ENCODE measurements around the gene GATAD2A. TPM values are rescaled to one million over a fixed set of nuclear protein-coding genes. Genes with fewer than 3 reads are reported as not detected.

Gene GATAD2A
- total RNA-seq, 1 donor from 2014 or later, result 163 TPM

DNA sequence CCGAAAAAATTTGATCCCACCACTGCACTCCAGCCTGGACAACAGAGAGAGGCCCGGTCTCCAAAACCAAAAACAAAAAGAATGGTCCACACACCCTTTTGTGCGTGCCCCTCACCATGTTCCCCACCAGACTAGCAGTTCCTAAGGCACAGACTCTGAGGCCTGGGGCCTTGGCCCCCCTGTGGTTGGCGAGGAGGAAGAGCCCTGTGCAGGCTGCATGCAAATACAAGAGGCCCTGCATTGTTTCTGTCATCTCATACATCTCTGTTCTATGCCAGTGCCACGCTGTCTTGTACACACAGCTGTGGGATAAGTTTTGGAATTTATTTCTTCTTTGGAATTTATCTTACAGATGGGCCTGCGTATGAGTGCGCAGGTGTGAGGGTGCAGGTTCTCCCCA lies 118.6 kb downstream of the GATAD2A start:
- Mint-ChIP-seq H3K36me3 (ENCODE audit: low read depth, unreplicated experiment) (peaks cover 9% of the 10 kb centered on the region), H3K9me3 (ENCODE audit: unreplicated experiment) (no peaks in the 10 kb centered on the region)
- FAIRE-seq, result no peak

GRCh38 chr19:19525611-19526380 lies 120.3 kb downstream of the GATAD2A start:
- H4K20me1 ChIP-seq (ENCODE audit: insufficient read depth, low read length), result peaks cover 73% of the 10 kb centered on the region

More for the DNA sequence above, 118.6 kb downstream of the GATAD2A start:
- Mint-ChIP-seq H3K27ac (ENCODE audit: unreplicated experiment) (no peak overlapping the region), H3K4me3 (ENCODE audit: unreplicated experiment) (no peak overlapping the region), H3K27me3 (ENCODE audit: low read depth, unreplicated experiment) (no peaks in the 10 kb centered on the region), H3K4me1 (ENCODE audit: low read depth, unreplicated experiment) (no peaks in the 10 kb centered on the region)
- Histone ChIP-seq H3K4me3 (ENCODE audit: insufficient read depth, low read depth, low read length) (no peak overlapping the region), H3K9ac (ENCODE audit: low read length) (no peak overlapping the region), H3K27ac (ENCODE audit: low read depth, low read length) (no peak overlapping the region), H3K79me2 (ENCODE audit: insufficient read depth, low read length) (peaks cover 61% of the 10 kb centered on the region), H3K36me3 (ENCODE audit: insufficient read depth, low read length) (peaks cover 10% of the 10 kb centered on the region), H3K4me2 (ENCODE audit: low read length) (no peak overlapping the region), H3K9me3 (ENCODE audit: insufficient read depth, low read depth, low read length) (no peaks in the 10 kb centered on the region), H3K4me1 (ENCODE audit: insufficient read depth, low read length) (no peaks in the 10 kb centered on the region), H3K27me3 (ENCODE audit: insufficient read depth, low read length) (no peaks in the 10 kb centered on the region), H4K20me1 (ENCODE audit: insufficient read depth, low read length) (peaks cover 76% of the 10 kb centered on the region), H2AFZ (ENCODE audit: low read depth, low read length) (no peak overlapping the region)
- no peak for DNase-seq (ENCODE audit: low read depth)
- TF ChIP-seq EZH2 (IDR thresholded peaks at IDR 0.05; ENCODE audit: insufficient read depth, low read length), result no peak
- no peak for TF ChIP-seq CTCF (IDR thresholded peaks at IDR 0.05; ENCODE audit: insufficient read depth, low read depth, low read length)

More at GRCh38 chr19:19525611-19526380, 120.3 kb downstream of the GATAD2A start:
- Histone ChIP-seq H3K4me3 (ENCODE audit: insufficient read depth, low read depth, low read length) (no peak overlapping the region), H3K9ac (ENCODE audit: low read length) (no peak overlapping the region), H3K27ac (ENCODE audit: low read depth, low read length) (no peak overlapping the region), H3K36me3 (ENCODE audit: insufficient read depth, low read length) (peaks cover 3% of the 10 kb centered on the region), H3K9me3 (ENCODE audit: insufficient read depth, low read depth, low read length) (no peaks in the 10 kb centered on the region), H3K27me3 (ENCODE audit: insufficient read depth, low read length) (no peaks in the 10 kb centered on the region), H3K4me2 (ENCODE audit: low read length) (no peak overlapping the region), H3K4me1 (ENCODE audit: insufficient read depth, low read length) (no peaks in the 10 kb centered on the region), H2AFZ (ENCODE audit: low read depth, low read length) (no peak overlapping the region), H3K79me2 (ENCODE audit: insufficient read depth, low read length) (peaks cover 45% of the 10 kb centered on the region)
- Mint-ChIP-seq H3K27ac (ENCODE audit: unreplicated experiment) (no peak overlapping the region), H3K9me3 (ENCODE audit: unreplicated experiment) (no peaks in the 10 kb centered on the region), H3K4me1 (ENCODE audit: low read depth, unreplicated experiment) (peaks cover 10% of the 10 kb centered on the region), H3K36me3 (ENCODE audit: low read depth, unreplicated experiment) (peaks cover 5% of the 10 kb centered on the region), H3K27me3 (ENCODE audit: low read depth, unreplicated experiment) (no peaks in the 10 kb centered on the region), H3K4me3 (ENCODE audit: unreplicated experiment) (no peak overlapping the region)
- no peak for FAIRE-seq
- DNase-seq (ENCODE audit: low read depth), result no peak
- no peak for TF ChIP-seq CTCF (IDR thresholded peaks at IDR 0.05; ENCODE audit: insufficient read depth, low read depth, low read length)
- TF ChIP-seq EZH2 (IDR thresholded peaks at IDR 0.05; ENCODE audit: insufficient read depth, low read length), result no peak

All from astrocyte (in vitro differentiated cells and primary cell).